IMR-90 (cell line): ENCODE results near the gene ACOT7. TPM values are rescaled to one million over a fixed set of nuclear protein-coding genes. Genes with fewer than 3 reads are reported as not detected.

Source experiments
- ATAC-seq: fragments of 200-7000 bp; cut with Tn5 transposase; 2 replicates; pipeline ENCODE4 v1.9.1; 2020; ENCODE audit warnings: low read depth, mild to moderate bottlenecking, moderate library complexity
- BruUV-seq: library from RNA; stranded (reverse); fragments of 400-500 nt; replicated peaks from 2 replicates; lab custom pipeline; 2021; lab: Mats Ljungman, UMichigan
- CTCF ChIA-PET: fragments of 300-600 bp; formaldehyde crosslinking; extraction: SDS; loops from one replicate; lab custom pipeline; 2021; ENCODE audit warnings: antibody characterized with exemption; lab: Yijun Ruan, JAX
- POLR2A ChIA-PET: fragments of 300-600 bp; sonication (Branson Sonifier 250); formaldehyde crosslinking; loops from one replicate; lab custom pipeline; 2022; ENCODE audit warnings: antibody characterized with exemption; ENCODE audit not compliant: unreplicated experiment; lab: Charles Lee
- DNase-seq: peaks from one replicate; pipeline ENCODE4 v3.0.0; 2013
- H2AFZ ChIP-seq: replicated peaks from 2 replicates; pipeline ENCODE3; 2013; ENCODE audit warnings: low read length, mild to moderate bottlenecking; ENCODE audit not compliant: poor library complexity
- H2AK5ac ChIP-seq: 2 replicates; pipeline ENCODE4 v1.6.1; 2013; ENCODE audit warnings: low read depth, low read length, inconsistent platforms
- H2AK9ac ChIP-seq: replicated peaks from 2 replicates; pipeline ENCODE3; 2013; ENCODE audit warnings: mild to moderate bottlenecking, low read depth, low read length, moderate library complexity; ENCODE audit not compliant: poor library complexity
- H2BK120ac ChIP-seq: 2 replicates; pipeline ENCODE4 v1.6.1; 2013; ENCODE audit warnings: low read depth, low read length, inconsistent platforms
- H2BK15ac ChIP-seq: 3 replicates; pipeline ENCODE4 v1.6.1; 2013; ENCODE audit warnings: low read depth, low read length, inconsistent platforms
- H2BK20ac ChIP-seq: 2 replicates; pipeline ENCODE4 v1.6.1; 2013; ENCODE audit warnings: low read depth, mild to moderate bottlenecking, inconsistent platforms, low read length, moderate library complexity
- H2BK5ac ChIP-seq: 2 replicates; pipeline ENCODE4 v1.6.1; 2013; ENCODE audit warnings: mild to moderate bottlenecking, low read depth, low read length, inconsistent platforms; ENCODE audit not compliant: poor library complexity, severe bottlenecking
- H3K14ac ChIP-seq: replicated peaks from 2 replicates; pipeline ENCODE4 v1.6.1; 2013; ENCODE audit warnings: low read depth, low read length, inconsistent platforms
- H3K18ac ChIP-seq: 2 replicates; pipeline ENCODE4 v1.6.1; 2013; ENCODE audit warnings: low read depth, low read length, control low read depth
- H3K23ac ChIP-seq: 2 replicates; pipeline ENCODE4 v1.6.1; 2013; ENCODE audit warnings: low read depth, low read length, inconsistent platforms
- H3K27ac ChIP-seq: 2 replicates; pipeline ENCODE4 v1.5.1; 2013; ENCODE audit warnings: mild to moderate bottlenecking, control low read depth, low read length; ENCODE audit not compliant: insufficient read depth
- H3K27me3 ChIP-seq: 2 replicates; pipeline ENCODE4 v1.6.1; 2013; ENCODE audit warnings: low read length; ENCODE audit not compliant: control insufficient read depth, insufficient read depth
- H3K36me3 ChIP-seq: 2 replicates; pipeline ENCODE4 v1.6.1; 2013; ENCODE audit warnings: low read length, mixed read lengths; ENCODE audit not compliant: control insufficient read depth, insufficient read depth
- H3K4ac ChIP-seq: 2 replicates; pipeline ENCODE4 v1.6.1; 2013; ENCODE audit warnings: low read depth, low read length, inconsistent platforms
- H3K4me1 ChIP-seq: 2 replicates; pipeline ENCODE4 v1.6.1; 2013; ENCODE audit warnings: low read length, mixed read lengths; ENCODE audit not compliant: control insufficient read depth, insufficient read depth
- H3K4me2 ChIP-seq: 2 replicates; pipeline ENCODE4 v1.6.1; 2013; ENCODE audit warnings: low read depth, mild to moderate bottlenecking, control low read depth, low read length, moderate library complexity
- H3K4me3 ChIP-seq: 2 replicates; pipeline ENCODE4 v1.5.1; 2013; ENCODE audit warnings: low read depth, mild to moderate bottlenecking, control low read depth, low read length, moderate library complexity; ENCODE audit not compliant: insufficient read depth
- H3K56ac ChIP-seq: 2 replicates; pipeline ENCODE4 v1.6.1; 2013; ENCODE audit warnings: low read length, inconsistent platforms; ENCODE audit not compliant: insufficient read depth; ENCODE audit errors: extremely low read depth
- H3K79me1 ChIP-seq, 2 experiments: 2 replicates each; pipeline ENCODE4 v1.6.1; 2013; ENCODE audit warnings: low read length in 2 of 2, inconsistent platforms in 1 of 2, low read depth in 1 of 2
- H3K9ac ChIP-seq: 2 replicates; pipeline ENCODE4 v1.6.1; 2013; ENCODE audit warnings: low read depth, low read length, control low read depth
- H3K9me1 ChIP-seq: 2 replicates; pipeline ENCODE4 v1.6.1; 2013; ENCODE audit warnings: low read length, inconsistent platforms; ENCODE audit not compliant: insufficient read depth
- H3K9me3 ChIP-seq: 2 replicates; pipeline ENCODE4 v1.6.1; 2013; ENCODE audit warnings: low read length; ENCODE audit not compliant: control insufficient read depth, insufficient read depth
- H4K20me1 ChIP-seq: 2 replicates; pipeline ENCODE4 v1.6.1; 2013; ENCODE audit warnings: low read length, inconsistent platforms; ENCODE audit not compliant: insufficient read depth
- H4K5ac ChIP-seq: 2 replicates; pipeline ENCODE4 v1.6.1; 2013; ENCODE audit warnings: mild to moderate bottlenecking, low read depth, low read length, control low read depth
- H4K8ac ChIP-seq, 2 experiments: 2 replicates each; pipeline ENCODE4 v1.6.1; 2013; ENCODE audit warnings: low read depth in 2 of 2, low read length in 2 of 2, control low read depth in 1 of 2, inconsistent platforms in 1 of 2
- H4K91ac ChIP-seq: 2 replicates; pipeline ENCODE4 v1.6.1; 2013; ENCODE audit warnings: low read depth, low read length, inconsistent platforms; ENCODE audit not compliant: insufficient read depth
- BHLHE40 ChIP-seq: fragments of 150-350 bp; IDR thresholded peaks from 2 replicates; pipeline ENCODE4 v1.6.1; 2016; ENCODE audit warnings: mild to moderate bottlenecking, low read depth, low read length
- CEBPB ChIP-seq: IDR thresholded peaks from 2 replicates; pipeline ENCODE4 v1.6.1; 2012; ENCODE audit warnings: low read depth, low read length, improper control_type of control experiment
- CHD1 ChIP-seq: IDR thresholded peaks from 2 replicates; pipeline ENCODE4 v1.6.1; 2012; ENCODE audit warnings: low read depth, low read length, improper control_type of control experiment
- FOS ChIP-seq: fragments of 150-350 bp; IDR thresholded peaks from 2 replicates; pipeline ENCODE4 v1.6.1; 2016; ENCODE audit warnings: low read depth, low read length
- MAFK ChIP-seq: IDR thresholded peaks from 2 replicates; pipeline ENCODE4 v1.6.1; 2012; ENCODE audit warnings: low read depth, low read length, improper control_type of control experiment
- MAZ ChIP-seq: IDR thresholded peaks from 2 replicates; pipeline ENCODE4 v1.6.1; 2012; ENCODE audit warnings: low read depth, mild to moderate bottlenecking, low read length, improper control_type of control experiment, moderate library complexity, borderline replicate concordance
- MXI1 ChIP-seq: IDR thresholded peaks from 2 replicates; pipeline ENCODE4 v1.6.1; 2012; ENCODE audit warnings: low read depth, mild to moderate bottlenecking, low read length, moderate library complexity, borderline replicate concordance
- NFE2L2 ChIP-seq: fragments of 150-350 bp; IDR thresholded peaks from 2 replicates; pipeline ENCODE4 v1.6.1; 2016; ENCODE audit warnings: low read depth, mild to moderate bottlenecking, low read length
- POLR2A ChIP-seq: IDR thresholded peaks from 2 replicates; pipeline ENCODE4 v1.6.1; 2012; ENCODE audit warnings: mild to moderate bottlenecking, low read depth, low read length
- RAD21 ChIP-seq: IDR thresholded peaks from 2 replicates; pipeline ENCODE4 v1.6.1; 2012; ENCODE audit warnings: low read length, improper control_type of control experiment
- RCOR1 ChIP-seq: IDR thresholded peaks from 2 replicates; pipeline ENCODE4 v1.6.1; 2012; ENCODE audit warnings: mild to moderate bottlenecking, low read length, improper control_type of control experiment; ENCODE audit not compliant: insufficient replicate concordance
- RFX5 ChIP-seq: IDR thresholded peaks from 2 replicates; pipeline ENCODE4 v1.8.0; 2012; ENCODE audit warnings: low read depth, mild to moderate bottlenecking, low read length, moderate library complexity
- SMC3 ChIP-seq: fragments of 150-350 bp; IDR thresholded peaks from 2 replicates; pipeline ENCODE4 v1.6.1; 2016; ENCODE audit warnings: low read depth, mild to moderate bottlenecking, antibody characterized with exemption, low read length, moderate library complexity
- WGBS, 2 experiments: methylation state at CpG; one replicate each; pipeline versions ENCODE4 v1.1.5 to v1.1.7; 2013; ENCODE audit warnings: missing lambda C conversion rate in 2 of 2; ENCODE audit not compliant: insufficient read length in 1 of 2; ENCODE audit errors: extremely low coverage in 2 of 2; 5-methylcytosine and 5-hydroxymethylcytosine counted together
- dilution Hi-C: fragments of 300-500 bp; cut with HindIII; formaldehyde crosslinking; loops from one replicate; pipeline ENCODE4 v1.14.3; 2018; ENCODE audit warnings: low sequenced_read_pairs; ENCODE audit not compliant: unreplicated experiment
- in situ Hi-C: fragments of 300-500 bp; cut with MboI; formaldehyde crosslinking; loops from 3 replicates; pipeline ENCODE4 v1.14.3; 2019; ENCODE audit warnings: low sequenced_read_pairs, inconsistent platforms, mixed read lengths
- intact Hi-C: fragments of 100-400 bp; cut with micrococcal nuclease; formaldehyde crosslinking; loops from 2 replicates; pipeline ENCODE4 v1.10.0; 2022
- polyA plus RNA-seq, 3 experiments: library from polyadenylated mRNA; depleted of rRNA; stranded (reverse); fragments of >200 nt; gene quantifications; 2 replicates each; pipeline ENCODE4 v1.2.3, GENCODE V29; 2012; ENCODE audit warnings: low replicate concordance in 1 of 3
- total RNA-seq: library from RNA; depleted of rRNA; stranded (reverse); fragments of >200 nt; gene quantifications from 2 replicates; pipeline ENCODE4 v1.2.3, GENCODE V29; 2012
- TF ChIP-seq, protein P1 (sequence below): fragments of 150-350 bp; IDR thresholded peaks from 2 replicates; pipeline ENCODE4 v1.6.1; 2016; ENCODE audit warnings: low read depth, mild to moderate bottlenecking, low read length, moderate library complexity, borderline replicate concordance
- TF ChIP-seq, protein P2 (sequence below): fragments of 150-350 bp; IDR thresholded peaks from 2 replicates; pipeline ENCODE4 v1.6.1; 2017; ENCODE audit warnings: mild to moderate bottlenecking, antibody characterized with exemption, low read length, low read depth
- TF ChIP-seq, protein P3 (sequence below): conservative IDR thresholded peaks from 2 replicates; pipeline ENCODE4 v1.5.1; 2012; ENCODE audit warnings: mild to moderate bottlenecking, low read depth, low read length, improper control_type of control experiment

ACOT7 gene
- total and polyA plus RNA-seq, 2 of the 4 experiments (the other 2 are of a cell fraction): 51.6 to 242 TPM

DNA sequence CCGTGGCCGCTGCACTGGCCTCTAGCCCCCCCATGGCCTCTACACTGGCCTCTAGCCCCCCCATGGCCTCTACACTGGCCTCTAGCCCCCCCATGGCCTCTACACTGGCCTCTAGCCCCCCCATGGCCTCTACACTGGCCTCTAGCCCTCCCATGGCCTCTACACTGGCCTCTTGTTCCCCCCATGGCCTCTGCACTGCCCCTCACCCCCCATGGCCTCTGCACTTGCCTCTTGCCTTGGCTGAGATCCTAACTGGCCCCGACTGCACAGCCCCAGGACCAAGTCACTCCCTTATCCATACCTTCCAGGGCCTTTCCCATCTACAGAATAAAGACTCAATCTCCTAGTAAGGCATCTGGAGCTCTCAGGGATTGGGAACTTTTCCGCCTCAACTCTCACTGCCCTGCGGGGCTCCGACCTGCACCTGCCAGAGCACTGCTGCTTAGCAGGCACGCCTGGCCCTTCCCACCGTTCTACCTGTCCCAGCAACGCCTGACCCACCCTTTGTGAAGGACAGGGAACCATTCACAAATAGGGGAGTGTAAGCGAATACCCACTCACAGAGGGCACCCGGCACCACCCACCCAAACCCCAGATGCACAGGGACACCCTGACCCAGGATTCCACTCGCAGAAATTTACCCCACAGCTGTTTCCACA, 38.8 kb downstream of the ACOT7 start:
- no peak overlapping the region for H3K4me3 ChIP-seq
- intact Hi-C loops: no loop called here
- no peak overlapping the region for H2AK5ac ChIP-seq
- TF ChIP-seq MXI1: no peak
- no peak for TF ChIP-seq BHLHE40
- TF ChIP-seq, protein P1, sequence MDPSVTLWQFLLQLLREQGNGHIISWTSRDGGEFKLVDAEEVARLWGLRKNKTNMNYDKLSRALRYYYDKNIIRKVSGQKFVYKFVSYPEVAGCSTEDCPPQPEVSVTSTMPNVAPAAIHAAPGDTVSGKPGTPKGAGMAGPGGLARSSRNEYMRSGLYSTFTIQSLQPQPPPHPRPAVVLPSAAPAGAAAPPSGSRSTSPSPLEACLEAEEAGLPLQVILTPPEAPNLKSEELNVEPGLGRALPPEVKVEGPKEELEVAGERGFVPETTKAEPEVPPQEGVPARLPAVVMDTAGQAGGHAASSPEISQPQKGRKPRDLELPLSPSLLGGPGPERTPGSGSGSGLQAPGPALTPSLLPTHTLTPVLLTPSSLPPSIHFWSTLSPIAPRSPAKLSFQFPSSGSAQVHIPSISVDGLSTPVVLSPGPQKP: no peak
- no peak for TF ChIP-seq CEBPB
- TF ChIP-seq, protein P2, sequence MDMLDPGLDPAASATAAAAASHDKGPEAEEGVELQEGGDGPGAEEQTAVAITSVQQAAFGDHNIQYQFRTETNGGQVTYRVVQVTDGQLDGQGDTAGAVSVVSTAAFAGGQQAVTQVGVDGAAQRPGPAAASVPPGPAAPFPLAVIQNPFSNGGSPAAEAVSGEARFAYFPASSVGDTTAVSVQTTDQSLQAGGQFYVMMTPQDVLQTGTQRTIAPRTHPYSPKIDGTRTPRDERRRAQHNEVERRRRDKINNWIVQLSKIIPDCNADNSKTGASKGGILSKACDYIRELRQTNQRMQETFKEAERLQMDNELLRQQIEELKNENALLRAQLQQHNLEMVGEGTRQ: no peak
- no peak for TF ChIP-seq SMC3
- TF ChIP-seq RFX5: no peak
- TF ChIP-seq MAFK: no peak
- TF ChIP-seq RAD21: no peak
- TF ChIP-seq, protein P3, sequence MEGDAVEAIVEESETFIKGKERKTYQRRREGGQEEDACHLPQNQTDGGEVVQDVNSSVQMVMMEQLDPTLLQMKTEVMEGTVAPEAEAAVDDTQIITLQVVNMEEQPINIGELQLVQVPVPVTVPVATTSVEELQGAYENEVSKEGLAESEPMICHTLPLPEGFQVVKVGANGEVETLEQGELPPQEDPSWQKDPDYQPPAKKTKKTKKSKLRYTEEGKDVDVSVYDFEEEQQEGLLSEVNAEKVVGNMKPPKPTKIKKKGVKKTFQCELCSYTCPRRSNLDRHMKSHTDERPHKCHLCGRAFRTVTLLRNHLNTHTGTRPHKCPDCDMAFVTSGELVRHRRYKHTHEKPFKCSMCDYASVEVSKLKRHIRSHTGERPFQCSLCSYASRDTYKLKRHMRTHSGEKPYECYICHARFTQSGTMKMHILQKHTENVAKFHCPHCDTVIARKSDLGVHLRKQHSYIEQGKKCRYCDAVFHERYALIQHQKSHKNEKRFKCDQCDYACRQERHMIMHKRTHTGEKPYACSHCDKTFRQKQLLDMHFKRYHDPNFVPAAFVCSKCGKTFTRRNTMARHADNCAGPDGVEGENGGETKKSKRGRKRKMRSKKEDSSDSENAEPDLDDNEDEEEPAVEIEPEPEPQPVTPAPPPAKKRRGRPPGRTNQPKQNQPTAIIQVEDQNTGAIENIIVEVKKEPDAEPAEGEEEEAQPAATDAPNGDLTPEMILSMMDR: no peak
- TF ChIP-seq MAZ: no peak
- no peak for TF ChIP-seq POLR2A
- no peak for TF ChIP-seq CHD1
- no peak for TF ChIP-seq NFE2L2
- no peak for TF ChIP-seq RCOR1
- no peak for TF ChIP-seq FOS
- H4K20me1 ChIP-seq: peaks cover 10% of the 10 kb centered on the region; the same call in 1 of the 2 replicates
- H3K56ac ChIP-seq: no peak overlapping the region; the same call in 1 of the 2 replicates
- H4K91ac ChIP-seq: no peak overlapping the region
- H3K4me2 ChIP-seq: no peak overlapping the region
- H3K4ac ChIP-seq: no peak overlapping the region
- no peak overlapping the region for H3K23ac ChIP-seq
- POLR2A ChIA-PET: no interaction called here
- H2BK20ac ChIP-seq: no peak overlapping the region
- no peak overlapping the region for H2BK5ac ChIP-seq
- dilution Hi-C loops: no loop called here
- BruUV-seq: no TSS peak
- in situ Hi-C loops: no loop called here
- peaks cover 20% of the 10 kb centered on the region for H3K4me1 ChIP-seq
- no peaks in the 10 kb centered on the region for H3K9me3 ChIP-seq
- no peak overlapping the region for H3K9ac ChIP-seq
- H2BK15ac ChIP-seq: no peak overlapping the region
- no peak overlapping the region for H3K18ac ChIP-seq
- H3K14ac ChIP-seq: no peak overlapping the region
- CTCF ChIA-PET: no interaction called here
- H2BK120ac ChIP-seq: no peak overlapping the region
- no peak overlapping the region for H4K5ac ChIP-seq
- H2AK9ac ChIP-seq: no peak overlapping the region
- H2AFZ ChIP-seq: peak overlapping the region; percentile 32
- DNase-seq: no peak
- H3K27me3 ChIP-seq: no peaks in the 10 kb centered on the region
- no peaks in the 10 kb centered on the region for H3K36me3 ChIP-seq
- no peak for ATAC-seq
- 98% methylated on average over 7 of the region's 12 CpGs; no CpG with 5 or more reads in 1 of the 2 experiments for WGBS, 2 experiments
- no peak overlapping the region for H4K8ac ChIP-seq
- no peak overlapping the region for H3K27ac ChIP-seq
- peaks cover 22 to 51% of the 10 kb centered on the region in 2 experiments for H3K79me1 ChIP-seq
- H3K9me1 ChIP-seq: peaks cover 17% of the 10 kb centered on the region
